ENCODE results near the gene USP19.

The USP19 gene

GRCh38 chr3:49108346-49108745, 12.3 kb downstream of the USP19 start:
- no peak for DNase-seq (ENCODE audit: low read depth, low spot score)
- H3K27ac ChIP-seq = no peak overlapping the region

- DNase-seq (ENCODE audit: low read depth, low spot score) = no peak
- H3K27ac ChIP-seq = peak within 1 kb of the TSS; percentile 62
Measured at GRCh38 chr3:49104427-49105291, 16.0 kb downstream of the USP19 start, which contains the start of gene QARS1. Gene QARS1, minus strand, starts transcription at chr3:49104757. Its CDS starts 24 bp downstream, at chr3:49104733.

GRCh38 chr3:49104052-49104426, 16.6 kb downstream of the USP19 start:
- DNase-seq (ENCODE audit: low read depth, low spot score) = no peak
- H3K27ac ChIP-seq = peak overlapping the region; percentile 62

GRCh38 chr3:49100046-49100615, 20.5 kb downstream of the USP19 start:
- no peak overlapping the region for H3K27ac ChIP-seq
- no peak for DNase-seq (ENCODE audit: low read depth, low spot score)

- no peak overlapping the region for H3K27ac ChIP-seq
- no peak for DNase-seq (ENCODE audit: low read depth, low spot score)
Measured at GRCh38 chr3:49098910-49099630, 21.6 kb downstream of the USP19 start.

GRCh38 chr3:49098429-49098828, 22.2 kb downstream of the USP19 start:
- no peak for DNase-seq (ENCODE audit: low read depth, low spot score)
- no peak overlapping the region for H3K27ac ChIP-seq

- DNase-seq (ENCODE audit: low read depth, low spot score) = peak; percentile 90
Measured at GRCh38 chr3:49093853-49094767, 26.5 kb downstream of the USP19 start, which contains the start of gene QRICH1. Gene QRICH1, minus strand, starts transcription at chr3:49094071. Its CDS starts 17,054 bp downstream, at chr3:49077017.

GRCh38 chr3:49092938-49093852, 27.4 kb downstream of the USP19 start:
- H3K27ac ChIP-seq = peak overlapping the region; percentile 93
- DNase-seq (ENCODE audit: low read depth, low spot score) = no peak

More at GRCh38 chr3:49093853-49094767, 26.5 kb downstream of the USP19 start, which contains the start of gene QRICH1:
- peak within 1 kb of the TSS; percentile 93 for H3K27ac ChIP-seq

- no peak overlapping the region for H3K27ac ChIP-seq
- DNase-seq (ENCODE audit: low read depth, low spot score) = no peak
Measured at GRCh38 chr3:49081429-49081828, 39.2 kb downstream of the USP19 start.

- DNase-seq (ENCODE audit: low read depth, low spot score) = no peak
Measured at GRCh38 chr3:49079270-49079669, 41.4 kb downstream of the USP19 start.

GRCh38 chr3:49076646-49077045, 44.0 kb downstream of the USP19 start:
- H3K27ac ChIP-seq = no peak overlapping the region
- no peak for DNase-seq (ENCODE audit: low read depth, low spot score)

More at GRCh38 chr3:49079270-49079669, 41.4 kb downstream of the USP19 start:
- no peak overlapping the region for H3K27ac ChIP-seq

- H3K27ac ChIP-seq = no peak overlapping the region
- no peak for DNase-seq (ENCODE audit: low read depth, low spot score)
Measured at GRCh38 chr3:49076116-49076515, 44.5 kb downstream of the USP19 start.
